Hindlimb muscle (tissue), 1 donor: ENCODE measurements around the gene FASN. TPM values are rescaled to one million over a fixed set of nuclear protein-coding genes. Genes with fewer than 3 reads are reported as not detected.
A peak's percentile ranks its signal among the peaks of the same experiment; 100 is the strongest.
"Not testable (repeated sequence)": the region's sequence is repeated elsewhere in the genome, so short reads cannot be mapped to it uniquely, and the experiment has no call there.

Source experiments
- DNase-seq: peaks from one replicate; pipeline ENCODE4 v3.0.0-alpha.2; 2013
- polyA plus RNA-seq: library from polyadenylated mRNA; unstranded; fragments of 120-200 nt; gene quantifications from one replicate; pipeline ENCODE4 v1.2.1, GENCODE V29; 2013; ENCODE audit not compliant: insufficient read length

The FASN gene
- polyA plus RNA-seq, result 34.7 TPM

- peak; percentile 98 for DNase-seq
Measured at GRCh38 chr17:82098169-82098938, at the start of gene FASN. TSS of gene FASN (minus strand) at chr17:82098236. CDS start at chr17:82096445, 1,791 bp downstream.

GRCh38 chr17:82146663-82147654 is 48.9 kb upstream of the FASN start:
- no peak for DNase-seq

GRCh38 chr17:82145550-82146155 is 47.6 kb upstream of the FASN start:
- DNase-seq, result no peak

GRCh38 chr17:82143333-82143732 is 45.3 kb upstream of the FASN start:
- no peak for DNase-seq

GRCh38 chr17:82139961-82140360 is 41.9 kb upstream of the FASN start:
- not testable (repeated sequence) for DNase-seq

GRCh38 chr17:82138511-82138992 is 40.5 kb upstream of the FASN start:
- no peak for DNase-seq

- no peak for DNase-seq
Measured at GRCh38 chr17:82134101-82134500, 36.1 kb upstream of the FASN start.

- not testable (repeated sequence) for DNase-seq
Measured at GRCh38 chr17:82133166-82133953, 35.3 kb upstream of the FASN start.

GRCh38 chr17:82129095-82129494 is 31.1 kb upstream of the FASN start:
- DNase-seq, result no peak

GRCh38 chr17:82128287-82128686 is 30.3 kb upstream of the FASN start:
- no peak for DNase-seq

GRCh38 chr17:82127704-82128103 is 29.7 kb upstream of the FASN start:
- DNase-seq, result no peak

- no peak for DNase-seq
Measured at GRCh38 chr17:82127315-82127595, 29.2 kb upstream of the FASN start.

GRCh38 chr17:82126556-82127314 is 28.7 kb upstream of the FASN start:
- no peak for DNase-seq

GRCh38 chr17:82124101-82124500 is 26.1 kb upstream of the FASN start:
- no peak for DNase-seq

GRCh38 chr17:82121660-82122629 is 23.9 kb upstream of the FASN start:
- DNase-seq, result no peak

- DNase-seq, result no peak
Measured at GRCh38 chr17:82121246-82121645, 23.2 kb upstream of the FASN start.

- DNase-seq, result no peak
Measured at GRCh38 chr17:82120148-82120547, 22.1 kb upstream of the FASN start.

GRCh38 chr17:82118815-82119380 is 20.9 kb upstream of the FASN start:
- DNase-seq, result no peak

- DNase-seq, result no peak
Measured at GRCh38 chr17:82118168-82118814, 20.3 kb upstream of the FASN start.
